Measurements from ENCODE around the gene NEK5. TPM values are rescaled to one million over a fixed set of nuclear protein-coding genes. Genes with fewer than 3 reads are reported as not detected.

NEK5 gene
- total and polyA plus RNA-seq, 2 of the 8 experiments (the other 6 are each of a cell fraction or from before 2014, with no cell fraction given): 0.12 to 0.35 TPM

- 86% methylated on average over 2 of the region's 2 CpGs; no CpG with 5 or more reads in 1 of the 2 experiments for WGBS, 2 experiments (ENCODE audit: extremely low coverage in 1 of 2, insufficient coverage in 1 of 2, insufficient read length in 1 of 2, insufficient replicate concordance in 2 of 2, low coverage in 1 of 2, low lambda C conversion rate in 2 of 2, missing lambda C conversion rate in 1 of 2)
- H2AK5ac ChIP-seq (ENCODE audit: low read depth, low read length): no peak overlapping the region
Measured at GRCh38 chr13:52118095-52118494, 10.8 kb downstream of the NEK5 start.

More at GRCh38 chr13:52118095-52118494, 10.8 kb downstream of the NEK5 start:
- no peak overlapping the region for H3K4ac ChIP-seq (replicated peaks; ENCODE audit: insufficient read length, low read depth, low read length)
- H3K4me1 ChIP-seq (replicated peaks in 1 of 4; ENCODE audit: control insufficient read depth in 3 of 4, insufficient read depth in 4 of 4, low read length in 3 of 4): no peaks in the 10 kb centered on the region
- no peaks in the 10 kb centered on the region for H4K20me1 ChIP-seq (replicated peaks in 1 of 2; ENCODE audit: control insufficient read depth in 1 of 2, insufficient read depth in 2 of 2, low read length in 2 of 2)
- no peak overlapping the region for H3K56ac ChIP-seq (replicated peaks; ENCODE audit: insufficient read length, low read depth, low read length)
- no peak overlapping the region for H3K9ac ChIP-seq (replicated peaks in 1 of 4; ENCODE audit: extremely low read depth in 1 of 4, low read depth in 3 of 4, low read length in 3 of 4)
- no peak overlapping the region for H2BK120ac ChIP-seq (replicated peaks; ENCODE audit: low read depth, low read length)
- H2BK12ac ChIP-seq (ENCODE audit: low read depth, low read length): no peak overlapping the region
- H4K91ac ChIP-seq (replicated peaks; ENCODE audit: insufficient read length, low read length): no peak overlapping the region
- no peak overlapping the region for H3K27ac ChIP-seq (ENCODE audit: low read depth, low read length)
- no peak overlapping the region for H2AFZ ChIP-seq (ENCODE audit: low read length)
- FAIRE-seq (no peak), DNase-seq (ENCODE audit: low read depth in 1 of 2, low spot score in 2 of 2) (no peak)
- no peaks in the 10 kb centered on the region for H3K36me3 ChIP-seq (ENCODE audit: control insufficient read depth in 2 of 4, insufficient read depth in 4 of 4, low read length in 3 of 4)
- CTCF ChIA-PET (ENCODE audit: partially characterized antibody): interaction anchor here (1.1 to 5.3 kb wide), 2 partner anchors 9 to 96 kb away, joined by 3 to 42 read pairs; partner anchors contain the start of gene NEK5
- no peak overlapping the region for H3K4me2 ChIP-seq (ENCODE audit: insufficient read depth in 1 of 2, low read depth in 2 of 2, low read length in 2 of 2)
- H3K79me2 ChIP-seq (ENCODE audit: control insufficient read depth in 1 of 2, insufficient read depth in 2 of 2, low read length in 2 of 2): no peaks in the 10 kb centered on the region
- POLR2A ChIA-PET (ENCODE audit: partially characterized antibody): interaction anchor here (0.6 kb wide), 1 partner anchor 114 kb away, joined by 3 read pairs; no protein-coding TSS in a partner anchor
- H3K18ac ChIP-seq (ENCODE audit: extremely low read depth, low read length): no peak overlapping the region
- H4K5ac ChIP-seq (ENCODE audit: insufficient read length, low read depth, low read length): no peak overlapping the region
- H2BK5ac ChIP-seq (ENCODE audit: low read depth, low read length): no peak overlapping the region
- H3K4me3 ChIP-seq (ENCODE audit: extremely low read depth in 1 of 4, insufficient read depth in 2 of 4, low read depth in 3 of 4, low read length in 4 of 4): no peak overlapping the region
- no peaks in the 10 kb centered on the region for H3K27me3 ChIP-seq (replicated peaks in 1 of 4; ENCODE audit: control insufficient read depth in 3 of 4, extremely low read depth in 1 of 4, insufficient read depth in 3 of 4, low read length in 3 of 4)
- no peak overlapping the region for H2BK15ac ChIP-seq (ENCODE audit: low read length)
- H3K23me2 ChIP-seq (ENCODE audit: low read depth, low read length): no peaks in the 10 kb centered on the region
- H3K79me1 ChIP-seq (ENCODE audit: low read depth, low read length): no peaks in the 10 kb centered on the region
- H2BK20ac ChIP-seq (ENCODE audit: low read length): no peak overlapping the region
- H3K14ac ChIP-seq (ENCODE audit: insufficient read length): no peak overlapping the region
- H4K8ac ChIP-seq (ENCODE audit: extremely low read depth, insufficient read depth, low read length): no peak overlapping the region
- H3K9me3 ChIP-seq (ENCODE audit: insufficient read depth in 2 of 2, low read depth in 1 of 2, low read length in 1 of 2): no peaks in the 10 kb centered on the region
- TF ChIP-seq SIX5 (IDR thresholded peaks at IDR 0.05; ENCODE audit: low read depth, low read length) (no peak), TEAD4 (IDR thresholded peaks at IDR 0.05; ENCODE audit: low read depth, low read length) (no peak), KDM4A (IDR thresholded peaks at IDR 0.05; ENCODE audit: low read depth, low read length, severe bottlenecking) (no peak), SP4 (IDR thresholded peaks at IDR 0.05; ENCODE audit: low read length) (no peak), TBP (IDR thresholded peaks at IDR 0.05; ENCODE audit: low read depth, low read length) (no peak), CBX8 (IDR thresholded peaks at IDR 0.05; ENCODE audit: borderline replicate concordance, low read depth, low read length) (no peak), SP1 (IDR thresholded peaks at IDR 0.05; ENCODE audit: low read depth, low read length) (no peak), RXRA (IDR thresholded peaks at IDR 0.05; ENCODE audit: insufficient read depth, low read depth, low read length) (no peak), MAFK (IDR thresholded peaks at IDR 0.05; ENCODE audit: low read depth, low read length) (no peak), ZNF274 (IDR thresholded peaks at IDR 0.05; ENCODE audit: borderline replicate concordance, extremely low read depth, low read length) (no peak), TAF1 (IDR thresholded peaks at IDR 0.05; ENCODE audit: low read depth, low read length) (no peak), SAP30 (IDR thresholded peaks at IDR 0.05; ENCODE audit: insufficient read depth, insufficient replicate concordance, low read length) (no peak)
- H3K23ac ChIP-seq (ENCODE audit: insufficient read length): no peak overlapping the region

Data from H1 (cell line).